HepG2 (cell line): ENCODE measurements around the gene OGFOD3. TPM values are rescaled to one million over a fixed set of nuclear protein-coding genes. Genes with fewer than 3 reads are reported as not detected.

Experiments
- CHCHD3 ChIP-seq: sonication (generic); formaldehyde crosslinking; IDR thresholded peaks from 2 replicates; pipeline ENCODE4 v1.8.0; 2022; ENCODE audit warnings: mild to moderate bottlenecking, missing genetic modification reagents, moderate library complexity
- ETV5 ChIP-seq: IDR thresholded peaks from 2 replicates; pipeline ENCODE4 v1.6.1; 2018; ENCODE audit warnings: missing biosample characterization, missing genetic modification reagents, inconsistent platforms, borderline replicate concordance
- FOXJ3 ChIP-seq: sonication (generic); formaldehyde crosslinking; IDR thresholded peaks from 2 replicates; pipeline ENCODE4 v1.4.0; 2020; ENCODE audit warnings: missing genetic modification reagents, mild to moderate bottlenecking, borderline replicate concordance
- HOMEZ ChIP-seq: IDR thresholded peaks from 2 replicates; pipeline ENCODE4 v1.6.1; 2016; ENCODE audit warnings: low read depth
- MAF1 ChIP-seq: sonication (generic); formaldehyde crosslinking; IDR thresholded peaks from 2 replicates; pipeline ENCODE4 v1.5.0; 2020; ENCODE audit warnings: missing genetic modification reagents, borderline replicate concordance
- MTA3 ChIP-seq: sonication (generic); formaldehyde crosslinking; IDR thresholded peaks from 2 replicates; pipeline ENCODE4 v1.4.0; 2020; ENCODE audit warnings: missing genetic modification reagents
- MXD4 ChIP-seq: IDR thresholded peaks from 2 replicates; pipeline ENCODE4 v1.6.1; 2016; ENCODE audit warnings: mild to moderate bottlenecking, missing biosample characterization, missing genetic modification reagents
- RCOR2 ChIP-seq: IDR thresholded peaks from 2 replicates; pipeline ENCODE4 v1.6.1; 2016; ENCODE audit warnings: missing biosample characterization, missing genetic modification reagents
- SRY ChIP-seq: sonication (generic); formaldehyde crosslinking; IDR thresholded peaks from 2 replicates; pipeline ENCODE4 v1.8.0; 2022; ENCODE audit warnings: mild to moderate bottlenecking, missing genetic modification reagents
- TEF ChIP-seq: sonication (generic); formaldehyde crosslinking; IDR thresholded peaks from 2 replicates; pipeline ENCODE4 v1.5.0; 2020; ENCODE audit warnings: missing genetic modification reagents
- ZFYVE20 ChIP-seq: sonication (generic); formaldehyde crosslinking; IDR thresholded peaks from 2 replicates; pipeline ENCODE4 v1.8.0; 2023; ENCODE audit warnings: low read depth, mild to moderate bottlenecking, moderate library complexity, missing genetic modification reagents, borderline replicate concordance
- ZNF318 ChIP-seq: sonication (generic); formaldehyde crosslinking; IDR thresholded peaks from 2 replicates; pipeline ENCODE4 v1.4.0; 2020; ENCODE audit warnings: mild to moderate bottlenecking, missing genetic modification reagents
- ZNF414 ChIP-seq: sonication (generic); formaldehyde crosslinking; IDR thresholded peaks from 2 replicates; pipeline ENCODE4 v1.5.0; 2020; ENCODE audit warnings: missing genetic modification reagents
- ZNF607 ChIP-seq: sonication (generic); formaldehyde crosslinking; IDR thresholded peaks from 2 replicates; pipeline ENCODE4 v1.5.1; 2020; ENCODE audit warnings: missing genetic modification reagents, mild to moderate bottlenecking, borderline replicate concordance
- polyA plus RNA-seq, 8 experiments: library from polyadenylated mRNA; depleted of rRNA in 3 of 8; stranded (reverse) in 7 of 8; unstranded in 1 of 8; fragments of >200 nt; fragmentation: Illumina TruSeq in 4 of 8; extraction: Trizol in 4 of 8; gene quantifications; 2 replicates each; pipeline versions ENCODE4 v1.2.1 to v1.2.3, GENCODE V29; 2011 to 2016; ENCODE audit warnings: low read depth in 4 of 8, missing spikeins in 1 of 8, mixed read lengths in 1 of 8; ENCODE audit not compliant: insufficient read depth in 1 of 8
- total RNA-seq, 5 experiments: library from RNA; depleted of rRNA; stranded (reverse); fragments of >200 nt; fragmentation: Illumina TruSeq; extraction: Trizol; gene quantifications; 2 replicates each; pipeline ENCODE4 v1.2.3, GENCODE V29; 2016; ENCODE audit warnings: low read depth in 1 of 5

The OGFOD3 gene
- total and polyA plus RNA-seq, 2 of the 13 experiments (the other 11 are each of a cell fraction or from before 2014, with no cell fraction given), result 40.0 to 42.1 TPM

- TF ChIP-seq ZNF607 (CRISPR knock-in tag), result peak; percentile 94
- peak; percentile 73 for TF ChIP-seq MXD4
- peak; percentile 94; the same call in 1 of the 2 replicates for TF ChIP-seq TEF (CRISPR knock-in tag)
- TF ChIP-seq FOXJ3 (CRISPR knock-in tag), result peak; percentile 57; the same call in 1 of the 2 replicates
- TF ChIP-seq CHCHD3 (CRISPR knock-in tag), result peak; percentile 80; the same call in 1 of the 2 replicates
- peak; percentile 97 for TF ChIP-seq MAF1
- TF ChIP-seq ZNF318 (CRISPR knock-in tag), result 0 out of 2 replicates have a peak, but pooled peaks have one; percentile 25
- no peak; the same call in 1 of the 2 replicates for TF ChIP-seq HOMEZ
- peak; percentile 99 for TF ChIP-seq SRY (CRISPR knock-in tag)
- 0 out of 2 replicates have a peak, but pooled peaks have one; percentile 3 for TF ChIP-seq ZFYVE20
- TF ChIP-seq RCOR2, result 0 out of 2 replicates have a peak, but pooled peaks have one; percentile 18
- TF ChIP-seq ZNF414, result no peak
- no peak for TF ChIP-seq MTA3 (CRISPR knock-in tag)
- peak; percentile 53; the same call in 1 of the 2 replicates for TF ChIP-seq ETV5
Measured at GRCh38 chr17:82414548-82415281, 3.7 kb downstream of the OGFOD3 start (continued).
